ENCODE data around the gene FRK.

The FRK gene

GRCh38 chr6:116036075-116036773, 24.5 kb downstream of the FRK start:
- H3K4me1 Mint-ChIP-seq (ENCODE audit: low read depth) = no peaks in the 10 kb centered on the region
- intact Hi-C loops (cut with micrococcal nuclease) = no loop called here
- no peaks in the 10 kb centered on the region for H3K9me3 Mint-ChIP-seq
- no peaks in the 10 kb centered on the region for H3K36me3 Mint-ChIP-seq (ENCODE audit: low read depth)
- H3K4me3 Mint-ChIP-seq = no peak overlapping the region
- H3K27ac Mint-ChIP-seq = no peak overlapping the region
- no peaks in the 10 kb centered on the region for H3K27me3 Mint-ChIP-seq

DNA sequence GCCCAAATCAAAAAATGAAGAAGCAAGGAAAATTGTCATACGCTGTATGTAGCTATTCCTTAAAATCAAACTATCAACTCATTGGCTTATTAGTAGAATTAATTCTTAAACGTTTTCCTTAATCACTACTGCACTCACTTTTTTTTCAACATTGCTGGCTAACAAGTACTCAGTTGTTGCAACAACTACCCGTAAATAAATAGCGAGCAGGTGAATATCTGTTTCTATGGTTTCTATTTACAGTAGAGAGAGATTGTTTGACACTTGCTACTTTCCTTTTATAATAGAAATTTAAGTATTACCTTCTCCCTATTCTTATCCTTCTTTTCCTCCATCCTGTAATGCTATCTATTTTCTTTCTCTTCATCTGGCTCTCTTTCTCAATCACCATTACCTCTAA, 25.1 kb downstream of the FRK start:
- Mint-ChIP-seq H3K9me3 (no peaks in the 10 kb centered on the region), H3K27me3 (no peaks in the 10 kb centered on the region), H3K4me3 (no peak overlapping the region), H3K36me3 (ENCODE audit: low read depth) (no peaks in the 10 kb centered on the region), H3K4me1 (ENCODE audit: low read depth) (no peaks in the 10 kb centered on the region), H3K27ac (no peak overlapping the region)
- intact Hi-C loops (cut with micrococcal nuclease) = no loop called here

- H3K27me3 Mint-ChIP-seq = no peaks in the 10 kb centered on the region
- intact Hi-C loops (cut with micrococcal nuclease) = no loop called here
- no peak overlapping the region for H3K27ac Mint-ChIP-seq
- no peaks in the 10 kb centered on the region for H3K4me1 Mint-ChIP-seq (ENCODE audit: low read depth)
- H3K4me3 Mint-ChIP-seq = no peak overlapping the region
- H3K9me3 Mint-ChIP-seq = no peaks in the 10 kb centered on the region
- H3K36me3 Mint-ChIP-seq (ENCODE audit: low read depth) = no peaks in the 10 kb centered on the region
These were observed 26.4 kb downstream of the FRK start for GRCh38 chr6:116034327-116034726.

- Mint-ChIP-seq H3K27ac (no peak overlapping the region), H3K9me3 (no peaks in the 10 kb centered on the region), H3K27me3 (peaks cover 3% of the 10 kb centered on the region), H3K4me1 (ENCODE audit: low read depth) (no peaks in the 10 kb centered on the region), H3K36me3 (ENCODE audit: low read depth) (no peaks in the 10 kb centered on the region), H3K4me3 (no peak overlapping the region)
- intact Hi-C loops (cut with micrococcal nuclease) = no loop called here
These were observed 26.9 kb downstream of the FRK start for GRCh38 chr6:116033687-116034303.

GRCh38 chr6:116030770-116031169, 29.9 kb downstream of the FRK start:
- intact Hi-C loops (cut with micrococcal nuclease) = no loop called here
- Mint-ChIP-seq H3K9me3 (no peaks in the 10 kb centered on the region), H3K4me3 (no peak overlapping the region), H3K27ac (no peak overlapping the region), H3K36me3 (ENCODE audit: low read depth) (no peaks in the 10 kb centered on the region), H3K27me3 (peaks cover 5% of the 10 kb centered on the region), H3K4me1 (ENCODE audit: low read depth) (no peaks in the 10 kb centered on the region)

GRCh38 chr6:116029535-116029934, 31.2 kb downstream of the FRK start:
- Mint-ChIP-seq H3K9me3 (no peaks in the 10 kb centered on the region), H3K27me3 (peaks cover 5% of the 10 kb centered on the region), H3K36me3 (ENCODE audit: low read depth) (no peaks in the 10 kb centered on the region), H3K4me3 (no peak overlapping the region), H3K27ac (no peak overlapping the region), H3K4me1 (ENCODE audit: low read depth) (no peaks in the 10 kb centered on the region)
- intact Hi-C loops (cut with micrococcal nuclease) = no loop called here

GRCh38 chr6:116028233-116028632, 32.5 kb downstream of the FRK start:
- Mint-ChIP-seq H3K27me3 (peaks cover 5% of the 10 kb centered on the region), H3K4me3 (no peak overlapping the region), H3K27ac (no peak overlapping the region), H3K36me3 (ENCODE audit: low read depth) (no peaks in the 10 kb centered on the region), H3K9me3 (no peaks in the 10 kb centered on the region), H3K4me1 (ENCODE audit: low read depth) (no peaks in the 10 kb centered on the region)
- intact Hi-C loops (cut with micrococcal nuclease) = no loop called here

- H3K4me3 Mint-ChIP-seq = no peak overlapping the region
- intact Hi-C loops (cut with micrococcal nuclease) = no loop called here
- no peak overlapping the region for H3K27ac Mint-ChIP-seq
- H3K36me3 Mint-ChIP-seq (ENCODE audit: low read depth) = no peaks in the 10 kb centered on the region
- H3K27me3 Mint-ChIP-seq = peaks cover 5% of the 10 kb centered on the region
- H3K9me3 Mint-ChIP-seq = no peaks in the 10 kb centered on the region
- H3K4me1 Mint-ChIP-seq (ENCODE audit: low read depth) = no peaks in the 10 kb centered on the region
These were observed 32.9 kb downstream of the FRK start for GRCh38 chr6:116027801-116028200.

DNA sequence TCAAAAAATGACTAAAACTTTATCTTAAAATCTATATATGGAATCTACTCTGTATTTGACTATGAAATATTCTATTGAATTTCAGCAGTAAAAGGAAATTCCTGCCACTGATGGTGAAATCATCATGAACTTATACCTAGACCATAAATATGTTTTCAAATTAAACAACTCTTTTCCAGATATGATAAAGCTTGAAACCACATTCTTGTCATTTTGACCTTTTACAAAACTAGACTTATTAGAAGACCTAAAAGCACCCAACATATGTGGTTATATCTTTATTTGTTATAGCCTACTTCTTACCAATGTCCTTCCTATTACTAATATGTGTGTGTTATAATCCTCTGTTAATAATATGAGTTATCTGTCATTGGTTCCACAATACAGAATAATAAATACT, 35.3 kb downstream of the FRK start:
- H3K9me3 Mint-ChIP-seq = no peaks in the 10 kb centered on the region
- H3K27ac Mint-ChIP-seq = no peak overlapping the region
- no peak overlapping the region for H3K4me3 Mint-ChIP-seq
- H3K27me3 Mint-ChIP-seq = peaks cover 6% of the 10 kb centered on the region
- no peaks in the 10 kb centered on the region for H3K4me1 Mint-ChIP-seq (ENCODE audit: low read depth)
- intact Hi-C loops (cut with micrococcal nuclease) = no loop called here
- no peaks in the 10 kb centered on the region for H3K36me3 Mint-ChIP-seq (ENCODE audit: low read depth)

DNA sequence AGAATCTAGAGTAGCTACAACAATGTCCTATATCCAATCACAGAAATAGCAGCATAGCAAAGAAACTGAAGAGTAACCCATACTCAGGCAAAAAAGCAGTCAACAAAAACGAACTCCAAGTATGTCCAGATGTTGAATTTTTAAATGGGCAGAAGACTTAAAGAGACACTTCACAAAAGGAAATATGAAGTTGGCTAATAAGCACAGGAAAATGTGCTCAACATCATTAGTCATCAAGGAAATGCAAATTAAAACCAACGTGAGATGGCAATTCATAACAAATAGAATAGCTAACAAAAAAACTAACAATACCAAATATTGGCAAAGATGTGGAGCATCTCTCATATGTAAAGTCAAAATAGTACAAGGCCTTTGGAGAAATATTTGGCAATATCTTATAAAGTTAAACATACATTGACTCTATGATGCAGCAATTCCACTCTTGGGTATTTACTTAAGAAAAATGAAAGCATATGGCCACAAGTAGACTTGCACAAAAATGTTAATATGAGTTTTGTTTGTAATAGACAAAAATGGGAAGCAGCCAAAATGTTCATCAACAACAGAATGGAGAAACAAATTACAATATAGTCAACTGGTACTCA, 37.7 kb downstream of the FRK start:
- Mint-ChIP-seq H3K4me1 (ENCODE audit: low read depth) (no peaks in the 10 kb centered on the region), H3K9me3 (no peaks in the 10 kb centered on the region), H3K36me3 (ENCODE audit: low read depth) (no peaks in the 10 kb centered on the region), H3K27me3 (peaks cover 6% of the 10 kb centered on the region), H3K27ac (no peak overlapping the region), H3K4me3 (no peak overlapping the region)
- intact Hi-C loops (cut with micrococcal nuclease) = no loop called here

GRCh38 chr6:116020738-116021137, 40.0 kb downstream of the FRK start:
- H3K27ac Mint-ChIP-seq = no peak overlapping the region
- no peaks in the 10 kb centered on the region for H3K9me3 Mint-ChIP-seq
- H3K4me1 Mint-ChIP-seq (ENCODE audit: low read depth) = no peaks in the 10 kb centered on the region
- peaks cover 4% of the 10 kb centered on the region for H3K27me3 Mint-ChIP-seq
- H3K4me3 Mint-ChIP-seq = no peak overlapping the region
- no peaks in the 10 kb centered on the region for H3K36me3 Mint-ChIP-seq (ENCODE audit: low read depth)
- intact Hi-C loops (cut with micrococcal nuclease) = no loop called here

DNA sequence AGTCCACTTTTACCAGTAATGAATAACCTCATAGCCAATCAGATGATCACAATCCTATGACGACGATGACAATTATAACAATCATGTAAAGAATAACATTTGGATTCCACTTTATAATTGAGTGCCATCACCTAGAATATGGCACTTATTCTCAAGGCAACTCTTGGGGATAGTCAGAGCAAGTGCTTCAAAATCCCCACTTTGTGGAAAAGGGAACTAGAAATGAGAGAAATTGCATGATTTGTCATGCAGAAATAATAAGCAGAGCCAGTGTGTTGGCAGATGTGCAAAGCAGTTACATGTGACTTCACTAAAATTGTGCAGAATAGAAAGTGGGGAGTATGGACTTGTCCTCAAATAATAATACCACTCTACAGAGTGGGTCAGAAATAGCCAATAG, 41.3 kb downstream of the FRK start:
- Mint-ChIP-seq H3K4me1 (ENCODE audit: low read depth) (no peaks in the 10 kb centered on the region), H3K27me3 (peaks cover 4% of the 10 kb centered on the region), H3K27ac (no peak overlapping the region), H3K9me3 (no peaks in the 10 kb centered on the region), H3K36me3 (ENCODE audit: low read depth) (no peaks in the 10 kb centered on the region), H3K4me3 (no peak overlapping the region)
- intact Hi-C loops (cut with micrococcal nuclease) = no loop called here

- no peaks in the 10 kb centered on the region for H3K4me1 Mint-ChIP-seq (ENCODE audit: low read depth)
- no peak overlapping the region for H3K4me3 Mint-ChIP-seq
- H3K36me3 Mint-ChIP-seq (ENCODE audit: low read depth) = no peaks in the 10 kb centered on the region
- H3K27me3 Mint-ChIP-seq = peaks cover 4% of the 10 kb centered on the region
- intact Hi-C loops (cut with micrococcal nuclease) = no loop called here
- H3K9me3 Mint-ChIP-seq = no peaks in the 10 kb centered on the region
- no peak overlapping the region for H3K27ac Mint-ChIP-seq
These were observed 41.7 kb downstream of the FRK start for GRCh38 chr6:116018976-116019375.

- Mint-ChIP-seq H3K4me3 (no peak overlapping the region), H3K9me3 (no peaks in the 10 kb centered on the region), H3K27me3 (peaks cover 4% of the 10 kb centered on the region), H3K4me1 (ENCODE audit: low read depth) (no peaks in the 10 kb centered on the region), H3K36me3 (ENCODE audit: low read depth) (no peaks in the 10 kb centered on the region), H3K27ac (no peak overlapping the region)
- intact Hi-C loops (cut with micrococcal nuclease) = no loop called here
These were observed 43.0 kb downstream of the FRK start for GRCh38 chr6:116017546-116018295.
